Uterus (tissue), 4 donors: ENCODE data around the gene PMM2. TPM values are rescaled to one million over a fixed set of nuclear protein-coding genes. Genes with fewer than 3 reads are reported as not detected.

Experiments used
- DNase-seq, 2 donors: peaks; one replicate each; pipeline ENCODE4 v3.0.0-alpha.2; 2019 to 2020
- H3K27ac ChIP-seq, 2 donors: fragments of 200-600 bp; sonication (generic); 1 replicate in 1 of 2; 2 replicates in 1 of 2; pipeline ENCODE4 v1.5.1; 2016 to 2018
- H3K27me3 ChIP-seq, 2 donors: fragments of 200-600 bp; sonication (generic); one replicate each; pipeline ENCODE4 v1.5.1; 2018 to 2019; ENCODE audit warnings: control low read depth in 1 of 2
- H3K36me3 ChIP-seq, 2 donors: fragments of 200-600 bp; sonication (generic); one replicate each; pipeline ENCODE4 v1.5.1; 2019; ENCODE audit warnings: control low read depth in 1 of 2
- H3K4me1 ChIP-seq, 2 donors: fragments of 200-600 bp; sonication (generic); one replicate each; pipeline ENCODE4 v1.5.1; 2018 to 2019; ENCODE audit warnings: control low read depth in 1 of 2
- H3K4me3 ChIP-seq, 2 donors: fragments of 200-600 bp; sonication (generic); 1 replicate in 1 of 2; 2 replicates in 1 of 2; pipeline ENCODE4 v1.5.1; 2018 to 2019; ENCODE audit warnings: mild to moderate bottlenecking in 1 of 2
- H3K9me3 ChIP-seq, 2 donors: fragments of 200-600 bp; sonication (generic); one replicate each; pipeline ENCODE4 v1.5.1; 2019; ENCODE audit warnings: control low read depth in 1 of 2
- POLR2A ChIP-seq, 2 donors: fragments of 450-650 bp; IDR thresholded peaks; one replicate each; pipeline ENCODE4 v1.6.1; 2016; ENCODE audit warnings: antibody characterized with exemption in 2 of 2, mild to moderate bottlenecking in 1 of 2, moderate library complexity in 1 of 2
- intact Hi-C: fragments of 100-400 bp; cut with DNase I; formaldehyde crosslinking; loops from one replicate; pipeline ENCODE4 v1.15.1; 2023; ENCODE audit warnings: low total_unique reads
- total RNA-seq, 4 donors: library from RNA; depleted of rRNA in 3 of 4; stranded (reverse); fragments of >200 nt in 3 of 4; gene quantifications; one replicate each; pipeline versions ENCODE4 v1.1.0 to v1.2.4, GENCODE V29; 2014 to 2023
- TF ChIP-seq, protein P1 (sequence below), 4 experiments: fragments of 200-600 bp in 2 of 4; fragments of 450-650 bp in 2 of 4; sonication (generic) in 2 of 4; IDR thresholded peaks; one replicate each; pipeline ENCODE4 v1.5.1; 2016 to 2019; ENCODE audit warnings: antibody characterized with exemption in 4 of 4, mild to moderate bottlenecking in 2 of 4, moderate library complexity in 1 of 4
- donor health status: DM: yes; HTN: yes; CAD: no.

PMM2 gene
- total RNA-seq, 4 donors from 2014 or later: 19.0 to 41.6 (median 27.5) TPM

- DNase-seq: no peak
- Histone ChIP-seq H3K4me3 (no peak overlapping the region), H3K27me3 (no peaks in the 10 kb centered on the region), H3K4me1 (no peaks in the 10 kb centered on the region), H3K36me3 (no peaks in the 10 kb centered on the region), H3K9me3 (no peaks in the 10 kb centered on the region), H3K27ac (no peak overlapping the region)
- TF ChIP-seq POLR2A (IDR thresholded peaks at IDR 0.05): no peak
- TF ChIP-seq, protein P1, sequence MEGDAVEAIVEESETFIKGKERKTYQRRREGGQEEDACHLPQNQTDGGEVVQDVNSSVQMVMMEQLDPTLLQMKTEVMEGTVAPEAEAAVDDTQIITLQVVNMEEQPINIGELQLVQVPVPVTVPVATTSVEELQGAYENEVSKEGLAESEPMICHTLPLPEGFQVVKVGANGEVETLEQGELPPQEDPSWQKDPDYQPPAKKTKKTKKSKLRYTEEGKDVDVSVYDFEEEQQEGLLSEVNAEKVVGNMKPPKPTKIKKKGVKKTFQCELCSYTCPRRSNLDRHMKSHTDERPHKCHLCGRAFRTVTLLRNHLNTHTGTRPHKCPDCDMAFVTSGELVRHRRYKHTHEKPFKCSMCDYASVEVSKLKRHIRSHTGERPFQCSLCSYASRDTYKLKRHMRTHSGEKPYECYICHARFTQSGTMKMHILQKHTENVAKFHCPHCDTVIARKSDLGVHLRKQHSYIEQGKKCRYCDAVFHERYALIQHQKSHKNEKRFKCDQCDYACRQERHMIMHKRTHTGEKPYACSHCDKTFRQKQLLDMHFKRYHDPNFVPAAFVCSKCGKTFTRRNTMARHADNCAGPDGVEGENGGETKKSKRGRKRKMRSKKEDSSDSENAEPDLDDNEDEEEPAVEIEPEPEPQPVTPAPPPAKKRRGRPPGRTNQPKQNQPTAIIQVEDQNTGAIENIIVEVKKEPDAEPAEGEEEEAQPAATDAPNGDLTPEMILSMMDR (IDR thresholded peaks at IDR 0.05): no peak
- intact Hi-C loops: loop anchor here (10.0 kb wide), 2 partner anchors 226 to 316 kb away; no protein-coding TSS in a partner anchor
Measured at GRCh38 chr16:8880839-8881510, 83.3 kb downstream of the PMM2 start.

DNA sequence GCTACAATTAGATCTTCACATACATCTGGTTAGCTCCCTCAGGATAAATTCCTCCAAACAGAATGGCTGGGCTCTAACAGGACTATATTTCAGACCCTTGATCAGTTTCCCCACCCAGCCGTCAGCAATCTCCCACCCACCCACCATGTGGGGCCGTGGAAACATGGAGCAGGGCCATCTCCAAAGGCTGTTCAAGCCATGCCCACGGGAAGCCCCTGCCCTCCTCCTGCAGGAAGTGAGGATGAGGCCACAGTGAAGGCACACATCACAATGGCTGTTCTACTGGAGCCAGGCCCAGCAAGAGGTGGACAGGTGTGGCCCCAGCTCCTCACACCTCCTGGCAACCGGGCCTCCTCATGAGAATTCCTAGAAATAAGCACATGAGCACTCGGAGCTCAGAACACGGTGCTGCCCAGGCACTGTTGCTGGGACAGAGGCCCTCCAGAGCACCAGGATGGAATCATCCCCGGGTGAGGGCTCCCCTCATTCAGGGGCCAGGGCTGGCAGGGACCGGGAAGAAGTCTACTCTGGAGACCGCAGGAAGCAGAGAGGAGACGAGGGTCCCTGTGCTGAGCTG is 84.5 kb downstream of the PMM2 start, which contains the start of gene LITAFD:
TSS of gene LITAFD (plus strand) at position 311 of the 577 bp plus-strand sequence. CDS start 2,005 bp downstream, outside the sequence.
- no peaks in the 10 kb centered on the region for H3K9me3 ChIP-seq
- DNase-seq: no peak
- H3K36me3 ChIP-seq: no peaks in the 10 kb centered on the region
- intact Hi-C loops: loop anchor here (10.0 kb wide), 2 partner anchors 227 to 317 kb away; no protein-coding TSS in a partner anchor
- H3K27ac ChIP-seq: no peak within 1 kb of the TSS
- H3K4me1 ChIP-seq: no peaks in the 10 kb centered on the region
- H3K27me3 ChIP-seq: no peaks in the 10 kb centered on the region
- no peak within 1 kb of the TSS for H3K4me3 ChIP-seq
- TF ChIP-seq, protein P1 (IDR thresholded peaks at IDR 0.05): no peak

DNA sequence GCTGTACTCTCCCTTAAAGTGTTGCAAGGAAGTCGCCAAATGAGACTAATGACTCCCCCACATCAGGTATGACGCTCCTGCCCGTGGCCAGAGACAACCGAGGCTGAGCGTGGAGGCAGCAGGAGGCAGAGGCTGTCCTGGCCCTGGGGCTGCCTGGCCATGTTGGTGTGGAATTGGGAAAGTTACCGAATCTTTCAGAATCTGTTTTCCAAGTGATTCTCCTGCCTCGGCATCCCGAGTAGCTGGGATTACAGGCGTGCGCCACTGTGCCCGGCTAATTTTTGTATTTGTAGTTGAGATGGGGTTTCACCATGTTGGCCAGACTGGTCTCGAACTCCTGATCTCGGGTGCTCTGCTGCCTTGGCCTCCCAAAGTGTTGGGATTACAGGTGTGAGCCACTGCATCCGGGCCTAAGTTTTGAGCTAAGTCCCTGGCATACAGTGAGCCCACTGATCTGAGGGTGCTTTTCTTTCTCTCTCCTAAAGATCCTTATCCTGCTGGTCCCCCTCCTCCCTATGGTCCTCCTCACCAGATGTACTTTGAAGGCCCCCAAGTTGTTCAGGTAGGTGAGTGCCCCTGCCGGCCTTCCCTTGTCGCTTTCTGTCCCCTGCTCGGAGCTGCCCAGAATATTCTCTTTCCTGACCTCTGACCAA is 85.2 kb downstream of the PMM2 start:
- no peaks in the 10 kb centered on the region for H3K27me3 ChIP-seq
- H3K9me3 ChIP-seq: no peaks in the 10 kb centered on the region
- intact Hi-C loops: loop anchor here (10.0 kb wide), 2 partner anchors 228 to 318 kb away; no protein-coding TSS in a partner anchor
- no peaks in the 10 kb centered on the region for H3K4me1 ChIP-seq
- no peak for DNase-seq
- H3K27ac ChIP-seq: no peak overlapping the region
- no peak overlapping the region for H3K4me3 ChIP-seq
- TF ChIP-seq POLR2A (IDR thresholded peaks at IDR 0.05): no peak
- TF ChIP-seq, protein P1 (IDR thresholded peaks at IDR 0.05): no peak
- no peaks in the 10 kb centered on the region for H3K36me3 ChIP-seq

- intact Hi-C loops: loop anchor here (10.0 kb wide), 2 partner anchors 231 to 321 kb away; no protein-coding TSS in a partner anchor
- H3K36me3 ChIP-seq: no peaks in the 10 kb centered on the region
- H3K27ac ChIP-seq: no peak overlapping the region
- H3K4me1 ChIP-seq: no peaks in the 10 kb centered on the region
- DNase-seq: no peak
- TF ChIP-seq, protein P1 (IDR thresholded peaks at IDR 0.05): no peak
- TF ChIP-seq POLR2A (IDR thresholded peaks at IDR 0.05): no peak
- no peaks in the 10 kb centered on the region for H3K27me3 ChIP-seq
- H3K4me3 ChIP-seq: no peak overlapping the region
- no peaks in the 10 kb centered on the region for H3K9me3 ChIP-seq
Measured at GRCh38 chr16:8885674-8886592, 88.3 kb downstream of the PMM2 start.
